Liver (tissue), 9 donors: ENCODE data around the gene C6orf163. TPM values are rescaled to one million over a fixed set of nuclear protein-coding genes. Genes with fewer than 3 reads are reported as not detected.

Experiments
- DNase-seq: peaks from one replicate; pipeline ENCODE4 v3.0.0-alpha.2; 2017; ENCODE audit warnings: low spot score
- H3K27ac ChIP-seq, 2 donors: one replicate each; pipeline ENCODE4 v1.7.0; 2013; ENCODE audit warnings: inconsistent platforms in 2 of 2, low read length in 2 of 2, control low read depth in 1 of 2, low read depth in 1 of 2, mild to moderate bottlenecking in 1 of 2
- H3K27me3 ChIP-seq, 4 donors: one replicate each; pipeline versions ENCODE4 v1.6.1 to v1.7.0; 2013; ENCODE audit warnings: low read length in 3 of 4, inconsistent platforms in 1 of 4, mild to moderate bottlenecking in 1 of 4, moderate library complexity in 1 of 4; ENCODE audit not compliant: control insufficient read depth in 4 of 4, insufficient read depth in 4 of 4
- H3K36me3 ChIP-seq, 4 donors: one replicate each; pipeline versions ENCODE4 v1.6.1 to v1.7.0; 2013; ENCODE audit warnings: low read length in 3 of 4, mild to moderate bottlenecking in 3 of 4, low read depth in 1 of 4, moderate library complexity in 1 of 4; ENCODE audit not compliant: control insufficient read depth in 4 of 4, insufficient read depth in 3 of 4
- H3K4me1 ChIP-seq, 4 donors: one replicate each; pipeline versions ENCODE4 v1.6.1 to v1.7.0; 2013; ENCODE audit warnings: low read length in 3 of 4, mild to moderate bottlenecking in 3 of 4, moderate library complexity in 1 of 4; ENCODE audit not compliant: control insufficient read depth in 4 of 4, insufficient read depth in 4 of 4
- H3K4me3 ChIP-seq, 3 donors: one replicate each; pipeline versions ENCODE4 v1.6.1 to v1.7.0; 2013; ENCODE audit warnings: low read length in 3 of 3, control low read depth in 1 of 3, low read depth in 1 of 3, mild to moderate bottlenecking in 1 of 3
- H3K9ac ChIP-seq, 2 donors: one replicate each; pipeline ENCODE4 v1.7.0; 2013; ENCODE audit warnings: low read length in 2 of 2, mild to moderate bottlenecking in 2 of 2, moderate library complexity in 2 of 2, control low read depth in 1 of 2, low read depth in 1 of 2
- H3K9me3 ChIP-seq, 4 donors: one replicate each; pipeline versions ENCODE4 v1.6.1 to v1.7.0; 2013; ENCODE audit warnings: low read length in 3 of 4; ENCODE audit not compliant: control insufficient read depth in 4 of 4
- ATF3 ChIP-seq: IDR thresholded peaks from 2 replicates; pipeline ENCODE4 v1.6.1; 2016; ENCODE audit warnings: antibody characterized with exemption
- CTCF ChIP-seq: fragments of 150-350 bp; IDR thresholded peaks from 2 replicates; pipeline ENCODE4 v1.5.1; 2017; ENCODE audit warnings: improper control_type of control experiment, low read depth, low read length; ENCODE audit not compliant: missing input control
- EGR1 ChIP-seq, 2 donors: IDR thresholded peaks; 2 replicates each; pipeline ENCODE4 v1.6.1; 2016 to 2018; ENCODE audit warnings: antibody characterized with exemption in 2 of 2, low read depth in 2 of 2
- FOXA1 ChIP-seq: IDR thresholded peaks from 2 replicates; pipeline ENCODE4 v1.6.1; 2016; ENCODE audit warnings: antibody characterized with exemption
- FOXA2 ChIP-seq: IDR thresholded peaks from 2 replicates; pipeline ENCODE4 v1.6.1; 2016; ENCODE audit warnings: antibody characterized with exemption
- GABPA ChIP-seq, 2 donors: IDR thresholded peaks in 1 of 2; conservative IDR thresholded peaks in 1 of 2; 2 replicates each; pipeline ENCODE4 v1.6.1; 2016; ENCODE audit warnings: antibody characterized with exemption in 2 of 2, mild to moderate bottlenecking in 1 of 2, moderate library complexity in 1 of 2
- HNF4A ChIP-seq, 2 donors: conservative IDR thresholded peaks; 2 replicates each; pipeline ENCODE4 v1.6.1; 2016; ENCODE audit warnings: antibody characterized with exemption in 2 of 2, mild to moderate bottlenecking in 2 of 2
- HNF4G ChIP-seq: IDR thresholded peaks from 2 replicates; pipeline ENCODE4 v1.6.1; 2016; ENCODE audit warnings: antibody characterized with exemption
- JUND ChIP-seq, 2 donors: IDR thresholded peaks; 2 replicates each; pipeline ENCODE4 v1.6.1; 2016; ENCODE audit warnings: antibody characterized with exemption in 2 of 2
- MAX ChIP-seq: IDR thresholded peaks from 2 replicates; pipeline ENCODE4 v1.6.1; 2016; ENCODE audit warnings: antibody characterized with exemption
- NR2F2 ChIP-seq: IDR thresholded peaks from 2 replicates; pipeline ENCODE4 v1.6.1; 2016; ENCODE audit warnings: antibody characterized with exemption
- REST ChIP-seq: IDR thresholded peaks from 2 replicates; pipeline ENCODE4 v1.6.1; 2016; ENCODE audit warnings: antibody characterized with exemption, mild to moderate bottlenecking
- RXRA ChIP-seq, 2 donors: IDR thresholded peaks; 2 replicates each; pipeline ENCODE4 v1.6.1; 2017 to 2018; ENCODE audit warnings: antibody characterized with exemption in 2 of 2, mild to moderate bottlenecking in 1 of 2
- SP1 ChIP-seq: IDR thresholded peaks from 2 replicates; pipeline ENCODE4 v1.6.1; 2018; ENCODE audit warnings: antibody characterized with exemption, mild to moderate bottlenecking
- TAF1 ChIP-seq: conservative IDR thresholded peaks from 2 replicates; pipeline ENCODE4 v1.6.1; 2016; ENCODE audit warnings: antibody characterized with exemption, mild to moderate bottlenecking
- YY1 ChIP-seq: IDR thresholded peaks from 2 replicates; pipeline ENCODE4 v1.6.1; 2016; ENCODE audit warnings: antibody characterized with exemption, mild to moderate bottlenecking
- ZBTB33 ChIP-seq: IDR thresholded peaks from 2 replicates; pipeline ENCODE4 v1.6.1; 2016; ENCODE audit warnings: antibody characterized with exemption
- WGBS: extraction: QIAGEN DNeasy Blood & Tissue Kit; methylation state at CpG from one replicate; pipeline ENCODE4 v1.1.7; 2013; 5-methylcytosine and 5-hydroxymethylcytosine counted together
- polyA plus RNA-seq, 2 donors: library from polyadenylated mRNA; stranded (reverse) in 1 of 2; unstranded in 1 of 2; fragments of 200-250 nt in 1 of 2; fragments of >200 nt in 1 of 2; fragmentation: Nextera tagmentation in 1 of 2; extraction: Ambion mirVana in 1 of 2; gene quantifications; one replicate each; pipeline versions ENCODE4 v1.2.1 to v1.2.3, GENCODE V29; 2013 to 2015
- total RNA-seq, 2 donors: library from RNA; depleted of rRNA; stranded (reverse); fragments of >200 nt; gene quantifications; one replicate each; pipeline ENCODE4 v1.2.3, GENCODE V29; 2014
- donor health status: healthy.
- donor health status: healthy.
- donor health status: healthy.
- donor health status: healthy.
- donor health status: healthy.

The C6orf163 gene
- total and polyA plus RNA-seq, 4 donors, result 0.09 to 3.0 (median 0.67) TPM

- Histone ChIP-seq H3K9me3 (peaks cover 0 to 2% (median 0%) of the 10 kb centered on the region in 4 donors), H3K4me1 (no peaks in the 10 kb centered on the region), H3K27ac (no peak overlapping the region), H3K9ac (no peak overlapping the region), H3K36me3 (peaks cover 0 to under 1% (median 0%) of the 10 kb centered on the region in 4 donors), H3K4me3 (no peak overlapping the region), H3K27me3 (no peaks in the 10 kb centered on the region)
- WGBS, result 90% methylated on average over 5 of the region's 5 CpGs
- TF ChIP-seq HNF4G (no peak), SP1 (no peak), YY1 (no peak), FOXA2 (no peak), REST (no peak), EGR1 (IDR thresholded peaks at IDR 0.05; ENCODE audit: low read depth in 2 of 2) (no peak), NR2F2 (no peak), TAF1 (no peak), ATF3 (no peak), HNF4A (conservative IDR thresholded peaks at IDR 0.05) (no peak), MAX (no peak), FOXA1 (no peak), ZBTB33 (no peak), RXRA (IDR thresholded peaks at IDR 0.05) (no peak), JUND (IDR thresholded peaks at IDR 0.05) (no peak), CTCF (no peak), GABPA (IDR thresholded peaks at IDR 0.05 in 1 of 2, conservative IDR thresholded peaks at IDR 0.05 in 1 of 2) (no peak)
- DNase-seq, result no peak
These were observed 20.1 kb downstream of the C6orf163 start for GRCh38 chr6:87364602-87365252.
